Gastroesophageal sphincter (tissue), 4 donors: Measurements from ENCODE around the gene SSTR3. TPM values are rescaled to one million over a fixed set of nuclear protein-coding genes. Genes with fewer than 3 reads are reported as not detected.
A peak's percentile ranks its signal among the peaks of the same experiment; 100 is the strongest.

Source experiments
- ATAC-seq: fragments of 150-250 bp; one replicate; pipeline ENCODE4 v1.9.1; 2016; ENCODE audit warnings: mild to moderate bottlenecking, moderate library complexity
- H3K27ac ChIP-seq, 4 donors: fragments of 200-600 bp; sonication (generic) in 3 of 4; 1 replicate in 3 of 4; 2 replicates in 1 of 4; pipeline ENCODE4 v1.5.1; 2016 to 2019
- H3K27me3 ChIP-seq: fragments of 200-600 bp; sonication (generic); one replicate; pipeline ENCODE4 v1.5.1; 2019
- H3K36me3 ChIP-seq, 2 donors: fragments of 200-600 bp; sonication (generic); one replicate each; pipeline ENCODE4 v1.5.1; 2019; ENCODE audit warnings: control low read depth in 1 of 2
- H3K4me1 ChIP-seq, 3 donors: fragments of 200-600 bp; sonication (generic); 1 replicate in 2 of 3; 2 replicates in 1 of 3; pipeline ENCODE4 v1.5.1; 2016 to 2019; ENCODE audit warnings: control low read depth in 2 of 3
- H3K4me3 ChIP-seq, 2 donors: fragments of 200-600 bp; sonication (generic); one replicate each; pipeline ENCODE4 v1.5.1; 2019; ENCODE audit warnings: mild to moderate bottlenecking in 1 of 2, moderate library complexity in 1 of 2
- H3K9me3 ChIP-seq, 3 donors: fragments of 200-600 bp; sonication (generic); one replicate each; pipeline ENCODE4 v1.5.1; 2017 to 2019; ENCODE audit warnings: control low read depth in 2 of 3
- CTCF ChIP-seq, 4 experiments: fragments of 200-600 bp in 2 of 4; fragments of 450-650 bp in 2 of 4; sonication (generic) in 1 of 4; IDR thresholded peaks; one replicate each; pipeline ENCODE4 v1.5.1; 2017 to 2019; ENCODE audit warnings: antibody characterized with exemption in 4 of 4, mild to moderate bottlenecking in 2 of 4, moderate library complexity in 2 of 4
- EP300 ChIP-seq: sonication (generic); formaldehyde crosslinking; IDR thresholded peaks from one replicate; pipeline ENCODE4 v1.6.1; 2017; ENCODE audit warnings: antibody characterized with exemption, mild to moderate bottlenecking
- POLR2A ChIP-seq, 2 donors: fragments of 450-650 bp; IDR thresholded peaks; one replicate each; pipeline ENCODE4 v1.6.1; 2017; ENCODE audit warnings: antibody characterized with exemption in 2 of 2, mild to moderate bottlenecking in 2 of 2, moderate library complexity in 1 of 2
- POLR2AphosphoS5 ChIP-seq: sonication (generic); formaldehyde crosslinking; IDR thresholded peaks from one replicate; pipeline ENCODE4 v1.6.1; 2017; ENCODE audit warnings: antibody characterized with exemption
- WGBS, 2 donors: methylation state at CpG; one replicate each; pipeline ENCODE4 v1.1.5; 2018; ENCODE audit warnings: low coverage in 1 of 2; 5-methylcytosine and 5-hydroxymethylcytosine counted together
- total RNA-seq, 4 donors: library from RNA; depleted of rRNA; stranded (reverse); fragments of >200 nt; gene quantifications; one replicate each; pipeline ENCODE4 v1.1.0, GENCODE V29; 2016

The SSTR3 gene
- total RNA-seq, 4 donors from 2014 or later = not detected

- no peaks in the 10 kb centered on the region for H3K9me3 ChIP-seq
- no peak for TF ChIP-seq CTCF (IDR thresholded peaks at IDR 0.05)
- no peak for TF ChIP-seq EP300
- no peak for TF ChIP-seq POLR2A (IDR thresholded peaks at IDR 0.05)
- no peak for TF ChIP-seq POLR2AphosphoS5
- H3K27ac ChIP-seq = peak overlapping the region in 1 of 4 donors; percentile 3
- H3K36me3 ChIP-seq = no peaks in the 10 kb centered on the region
- 32 to 33% methylated on average over 4 of the region's 4 CpGs for WGBS, 2 donors
- no peak overlapping the region for H3K4me3 ChIP-seq
- no peaks in the 10 kb centered on the region for H3K27me3 ChIP-seq
- H3K4me1 ChIP-seq = peaks cover 0 to 56% (median 28%) of the 10 kb centered on the region in 3 donors
- no peak for ATAC-seq
Observed at GRCh38 chr22:37190262-37190780, 22.0 kb downstream of the SSTR3 start.

- peak; percentile 31 for TF ChIP-seq POLR2AphosphoS5
- TF ChIP-seq CTCF (IDR thresholded peaks at IDR 0.05) = no peak
- TF ChIP-seq EP300 = no peak
- Histone ChIP-seq H3K4me3 (peak overlapping the region in 1 of 2 donors; percentile 43), H3K9me3 (no peaks in the 10 kb centered on the region)
Observed at GRCh38 chr22:37188901-37189466, 23.3 kb downstream of the SSTR3 start.

GRCh38 chr22:37187891-37188761 lies 24.2 kb downstream of the SSTR3 start, which contains the start of gene C1QTNF6:
Gene C1QTNF6 (minus strand): TSS chr22:37188247. CDS start chr22:37188213, 34 bp downstream.
- H3K9me3 ChIP-seq = no peaks in the 10 kb centered on the region
- TF ChIP-seq EP300 (no peak), CTCF (IDR thresholded peaks at IDR 0.05) (no peak), POLR2A (IDR thresholded peaks at IDR 0.05) (no peak), POLR2AphosphoS5 (no peak)
- no peaks in the 10 kb centered on the region for H3K27me3 ChIP-seq
- H3K36me3 ChIP-seq = peaks cover 0 to 13% of the 10 kb centered on the region in 2 donors
- peak; percentile 64 for ATAC-seq
- H3K27ac ChIP-seq = peak within 1 kb of the TSS; percentile 10 to 85 (median 84)
- WGBS, 2 donors = 0 to 61% methylated on average over 4 to 7 of the region's 17 CpGs
- H3K4me3 ChIP-seq = peak within 1 kb of the TSS in 1 of 2 donors; percentile 43
- peaks cover 0 to 56% (median 28%) of the 10 kb centered on the region in 3 donors for H3K4me1 ChIP-seq

More at GRCh38 chr22:37188901-37189466, 23.3 kb downstream of the SSTR3 start:
- H3K27ac ChIP-seq = peak overlapping the region in 3 of 4 donors; percentile 84 to 85 (median 85)
- H3K36me3 ChIP-seq = peaks cover 0 to 4% of the 10 kb centered on the region in 2 donors
- 58 to 69% methylated on average over 2 of the region's 2 CpGs for WGBS, 2 donors
- peaks cover 0 to 56% (median 28%) of the 10 kb centered on the region in 3 donors for H3K4me1 ChIP-seq
- no peaks in the 10 kb centered on the region for H3K27me3 ChIP-seq
- no peak for ATAC-seq

GRCh38 chr22:37187552-37187890 lies 24.8 kb downstream of the SSTR3 start:
- Histone ChIP-seq H3K36me3 (peaks cover 0 to 19% of the 10 kb centered on the region in 2 donors), H3K27me3 (no peaks in the 10 kb centered on the region), H3K9me3 (no peaks in the 10 kb centered on the region), H3K27ac (peak overlapping the region; percentile 10 to 85 (median 84)), H3K4me3 (peak overlapping the region in 1 of 2 donors; percentile 43), H3K4me1 (peaks cover 0 to 56% (median 28%) of the 10 kb centered on the region in 3 donors)
- peak; percentile 49 for ATAC-seq
- TF ChIP-seq CTCF (IDR thresholded peaks at IDR 0.05) (no peak), POLR2A (IDR thresholded peaks at IDR 0.05) (no peak), EP300 (no peak), POLR2AphosphoS5 (no peak)
- 0% methylated on average over 1 of the region's 5 CpGs; no CpG with 5 or more reads in 1 of the 2 donors for WGBS, 2 donors
